ENCODE data around the gene ANXA3. TPM values are rescaled to one million over a fixed set of nuclear protein-coding genes. Genes with fewer than 3 reads are reported as not detected.
"Not testable (repeated sequence)": the region's sequence is repeated elsewhere in the genome, so short reads cannot be mapped to it uniquely, and the experiment has no call there.

The ANXA3 gene
- total RNA-seq, 1 donor from 2014 or later, result 60.6 TPM

DNA sequence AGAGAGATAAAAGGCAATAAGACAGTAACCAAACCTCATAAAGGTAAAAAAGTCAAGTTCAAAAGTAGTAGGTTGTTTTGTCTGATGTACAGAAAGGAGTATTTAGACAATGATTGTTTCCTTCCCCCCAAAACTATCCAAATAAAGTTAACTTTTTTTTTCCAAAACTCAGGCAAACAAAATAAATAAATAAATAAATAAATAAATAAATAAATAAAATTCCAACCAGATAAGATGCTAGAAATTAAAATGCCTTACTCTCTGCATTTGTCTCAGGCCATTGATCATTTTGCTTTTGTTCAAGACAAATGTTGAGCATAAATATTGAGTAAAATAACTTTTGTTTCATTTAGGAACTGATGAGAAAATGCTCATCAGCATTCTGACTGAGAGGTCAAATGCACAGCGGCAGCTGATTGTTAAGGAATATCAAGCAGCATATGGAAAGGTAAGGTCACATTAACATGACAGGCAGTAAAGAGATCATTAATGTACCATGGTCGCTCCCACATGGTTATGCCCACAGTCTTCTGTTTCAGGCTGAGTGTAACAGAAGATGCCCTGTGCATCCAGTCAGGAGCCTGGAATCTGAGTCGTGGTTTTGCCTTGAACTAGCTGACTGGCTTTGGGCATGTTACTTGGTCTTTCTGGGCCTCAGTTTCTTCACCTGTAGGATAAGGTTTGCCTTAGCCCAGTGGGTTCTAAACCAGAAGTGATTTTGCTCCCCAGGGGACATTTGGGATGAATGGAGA, 27.3 kb downstream of the ANXA3 start:
- DNase-seq, result no peak

DNA sequence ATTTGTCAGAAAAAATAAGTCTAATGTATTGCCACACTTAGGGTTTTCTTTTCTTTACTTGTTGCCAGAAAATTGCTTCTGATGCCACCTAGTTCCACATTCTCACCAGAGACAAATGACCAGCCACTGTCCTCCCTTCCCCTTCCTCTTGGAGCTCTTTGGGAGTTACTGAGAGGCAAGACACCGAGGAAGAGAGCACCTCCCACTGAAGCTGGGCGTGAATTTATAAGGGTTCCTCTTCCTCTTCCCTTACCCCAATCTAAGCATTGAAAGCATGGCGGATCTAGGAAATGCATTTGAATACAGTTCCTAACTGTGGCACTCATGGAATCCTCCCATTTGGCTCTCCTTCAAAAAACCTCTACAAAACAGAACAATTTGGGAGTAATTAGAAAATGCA, 30.0 kb downstream of the ANXA3 start:
- no peak for DNase-seq

DNA sequence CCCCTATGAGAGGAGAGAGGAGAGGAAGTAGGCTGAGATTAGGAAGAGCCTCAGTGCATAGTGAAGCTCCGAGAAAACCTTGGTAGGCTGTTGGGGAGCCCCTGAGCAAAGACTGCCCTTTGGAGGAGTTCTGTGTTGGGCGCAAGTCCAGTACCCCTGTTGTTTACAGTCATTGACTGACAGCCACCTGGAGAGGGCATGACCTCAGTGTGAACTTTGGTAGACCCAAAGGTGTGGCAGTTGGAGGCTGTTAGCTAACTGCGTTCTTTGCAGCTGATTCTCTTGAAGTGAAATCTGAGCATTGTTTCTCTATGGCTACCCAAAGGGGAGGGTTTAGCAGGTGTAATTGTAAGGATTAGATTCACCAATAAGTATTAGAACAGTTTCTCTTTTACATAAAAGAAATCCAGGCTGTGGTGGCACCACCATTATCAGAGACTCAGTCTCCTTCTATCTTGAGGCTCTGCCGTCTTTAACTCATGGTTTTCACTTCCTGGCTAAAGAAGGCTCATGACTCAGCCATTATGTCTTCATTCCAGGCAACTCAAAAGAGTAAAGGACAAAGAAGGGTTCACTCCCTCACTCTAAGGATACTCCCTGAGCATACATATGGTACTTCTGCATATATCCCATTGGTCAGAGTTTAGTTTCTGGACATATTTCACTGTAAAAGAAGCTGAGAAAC, 33.4 kb downstream of the ANXA3 start:
- DNase-seq, result peak; percentile 30

DNA sequence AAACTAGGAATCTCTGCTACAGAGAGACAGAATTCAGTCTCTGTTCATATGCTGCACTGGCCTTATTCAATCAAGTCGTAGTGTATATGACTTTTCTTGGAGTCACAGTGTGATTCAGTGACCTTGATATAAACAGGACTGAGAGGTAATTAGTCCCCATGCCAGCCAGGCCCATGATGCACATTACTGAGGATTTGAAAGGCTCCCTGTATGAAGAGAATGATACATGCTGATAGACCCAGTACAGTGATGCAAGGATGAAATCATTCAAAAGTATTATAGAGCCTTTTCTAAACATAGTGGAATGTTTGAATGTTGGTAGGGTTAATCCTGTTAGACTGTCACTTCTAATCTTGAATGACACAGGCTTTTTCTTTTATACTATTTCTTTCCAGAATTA, 34.1 kb downstream of the ANXA3 start:
- no peak for DNase-seq

DNA sequence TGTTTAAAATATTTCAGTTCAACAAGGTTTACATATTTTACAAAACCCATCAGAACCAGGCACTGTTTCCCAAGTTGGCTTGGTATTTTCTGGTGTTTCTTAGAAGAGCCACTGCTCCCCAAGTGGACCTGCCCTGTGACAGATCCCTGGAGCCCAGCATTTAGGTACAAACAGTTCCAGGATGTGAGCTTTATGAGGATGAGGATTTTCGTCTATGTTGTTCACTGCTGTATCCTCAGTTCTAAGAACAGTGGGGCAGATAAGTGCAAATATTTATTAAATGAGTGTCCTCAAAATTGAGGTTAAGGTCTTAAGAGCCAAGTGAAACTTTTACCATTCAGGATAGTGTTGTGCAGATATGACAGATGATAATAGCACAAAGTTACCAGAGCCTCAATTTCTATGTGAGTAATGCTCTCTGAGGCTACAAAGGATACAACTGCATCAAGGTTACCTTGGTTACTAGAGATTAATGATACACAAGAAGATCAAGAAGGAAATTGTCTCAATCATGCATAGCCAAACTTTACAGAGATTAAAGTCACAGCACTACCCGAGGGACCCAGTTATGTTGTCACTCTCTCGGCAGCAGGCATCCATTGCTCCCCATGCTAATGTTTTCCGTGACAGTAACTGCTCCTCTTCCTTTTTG, 37.5 kb downstream of the ANXA3 start:
- DNase-seq, result peak; percentile 25

DNA sequence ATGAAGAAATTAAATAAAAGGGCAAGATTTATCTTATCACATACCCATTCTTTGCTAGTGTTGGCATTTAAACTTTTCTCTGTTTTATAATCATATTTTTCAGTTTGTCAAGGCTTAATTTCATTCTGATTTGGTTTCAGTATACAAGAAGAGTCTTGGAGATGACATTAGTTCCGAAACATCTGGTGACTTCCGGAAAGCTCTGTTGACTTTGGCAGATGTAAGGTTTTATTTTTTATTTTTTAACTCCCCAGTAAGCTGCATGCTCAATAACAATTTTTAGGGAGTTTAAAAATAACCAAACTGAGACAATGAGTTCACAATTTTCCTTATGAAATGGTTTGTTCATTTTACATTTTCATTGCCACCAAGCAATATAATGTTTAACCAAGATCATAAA, 39.8 kb downstream of the ANXA3 start:
- DNase-seq, result peak; percentile 41

DNA sequence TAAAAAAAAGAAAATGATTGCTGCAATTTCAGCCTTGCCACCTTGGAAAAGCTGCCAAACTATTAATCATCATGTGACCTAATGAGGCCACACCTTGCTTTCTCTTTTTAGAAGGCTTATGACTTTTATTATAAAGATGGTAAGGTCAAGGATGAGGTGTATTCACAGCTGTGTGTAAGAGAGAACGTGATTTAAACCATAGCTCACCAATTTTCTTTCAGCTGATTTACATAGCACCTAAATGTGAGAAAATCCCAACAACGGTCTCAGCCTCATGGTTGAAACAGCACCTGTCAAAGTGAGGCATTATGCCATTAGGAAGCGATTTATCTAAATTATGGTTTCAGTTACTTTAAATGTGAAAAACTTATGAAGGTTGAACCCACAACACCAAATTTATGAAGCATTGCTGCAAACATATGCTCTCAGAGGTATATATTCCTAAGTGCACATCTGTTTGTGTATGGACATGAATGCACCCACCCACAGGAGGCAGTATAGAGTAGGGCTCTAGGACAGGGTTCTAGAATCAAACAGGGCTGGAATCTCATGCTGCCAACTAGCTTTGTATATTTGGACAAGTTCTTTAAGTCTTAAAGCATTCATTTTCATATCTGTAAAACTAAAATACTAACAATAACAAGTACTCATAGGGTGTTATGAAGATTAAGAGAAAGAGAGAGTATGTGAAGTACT, 40.7 kb downstream of the ANXA3 start:
- peak; percentile 22 for DNase-seq

DNA sequence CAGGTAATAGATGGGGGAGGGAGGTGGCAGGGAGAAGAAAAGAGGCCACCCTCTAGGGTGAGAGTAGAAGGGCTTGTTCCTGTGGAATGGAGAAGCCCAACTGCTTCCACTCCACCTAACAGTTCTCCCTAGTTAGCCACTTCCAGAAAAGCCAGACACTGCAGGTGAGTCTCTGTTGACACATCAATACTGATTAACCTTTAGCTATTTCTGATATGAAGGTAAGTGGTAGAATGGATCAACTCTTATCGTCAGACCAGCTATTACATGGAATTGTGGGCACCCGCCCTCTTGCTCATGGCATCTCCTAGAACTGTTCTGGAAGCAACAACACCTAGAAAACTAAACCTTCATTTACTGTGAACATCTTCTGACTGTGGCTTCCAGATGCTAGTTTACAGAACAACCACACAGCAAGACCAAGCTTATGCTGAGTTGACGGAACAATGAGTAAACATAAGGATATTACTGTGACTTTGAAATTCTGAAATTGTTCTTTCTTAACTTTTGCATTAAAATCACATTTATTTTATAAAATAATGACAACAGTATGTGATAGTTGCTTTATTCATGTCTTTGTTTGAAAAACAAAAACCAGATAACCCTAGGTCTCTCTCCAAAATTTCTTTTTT, 44.7 kb downstream of the ANXA3 start:
- DNase-seq, result no peak

DNA sequence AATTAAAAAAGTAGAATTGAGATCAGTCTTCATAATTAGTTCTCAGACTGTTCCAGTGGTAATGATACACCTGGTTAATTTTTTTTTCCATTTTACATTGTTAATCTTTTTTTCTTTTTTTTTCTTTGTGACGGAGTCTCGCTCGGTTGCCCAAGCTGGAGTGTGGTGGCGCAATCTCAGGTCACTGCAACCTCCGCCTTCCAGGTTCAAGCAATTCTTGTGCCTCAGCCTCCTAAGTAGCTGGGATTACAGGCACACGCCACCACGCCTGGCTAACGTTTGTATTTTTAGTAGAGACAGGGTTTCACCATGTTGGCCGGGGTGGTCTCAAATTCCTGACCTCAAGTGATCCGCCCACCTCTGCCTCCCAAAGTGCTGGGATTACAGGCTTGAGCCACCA, 46.9 kb downstream of the ANXA3 start:
- not testable (repeated sequence) for DNase-seq

DNA sequence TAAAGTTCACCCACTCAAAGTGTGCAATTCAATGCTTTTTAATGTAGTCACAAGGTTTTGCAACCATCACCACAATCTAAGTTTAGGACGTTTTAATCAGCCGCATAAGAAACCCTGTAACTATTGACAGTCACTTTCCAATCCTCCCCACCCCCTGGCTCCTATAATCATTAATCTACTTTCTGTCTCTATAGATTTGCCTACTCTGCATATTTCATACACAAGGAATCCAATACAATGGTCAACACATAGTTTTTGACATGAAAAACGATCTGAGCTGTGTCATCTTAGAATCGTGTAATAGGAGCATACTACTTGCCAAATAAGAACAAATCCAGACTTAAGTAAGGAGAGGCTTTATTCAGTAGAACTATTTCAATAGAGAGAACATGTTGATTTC, 47.6 kb downstream of the ANXA3 start:
- no peak for DNase-seq

DNA sequence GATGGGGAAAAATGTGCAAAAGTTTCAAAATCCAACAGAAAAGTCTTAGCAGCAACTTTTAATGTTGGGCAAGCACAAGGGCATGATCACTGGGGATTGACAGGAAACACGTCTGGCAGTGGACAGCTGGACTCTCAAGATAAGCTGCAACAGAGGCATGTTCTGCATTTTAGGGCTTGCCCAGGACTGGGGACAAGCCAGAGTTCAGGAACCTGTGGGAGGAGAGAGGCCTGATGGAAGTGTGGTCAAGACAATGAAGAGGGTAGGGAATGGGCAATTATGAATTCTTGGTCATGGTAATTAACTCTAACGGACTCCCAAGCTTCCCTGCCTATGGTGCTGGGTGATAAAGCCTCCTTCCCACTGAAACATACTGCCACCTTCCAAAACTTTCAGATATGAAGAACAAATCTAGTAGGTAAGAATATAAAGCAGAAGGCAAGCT, 48.4 kb downstream of the ANXA3 start:
- peak; percentile 71 for DNase-seq

DNA sequence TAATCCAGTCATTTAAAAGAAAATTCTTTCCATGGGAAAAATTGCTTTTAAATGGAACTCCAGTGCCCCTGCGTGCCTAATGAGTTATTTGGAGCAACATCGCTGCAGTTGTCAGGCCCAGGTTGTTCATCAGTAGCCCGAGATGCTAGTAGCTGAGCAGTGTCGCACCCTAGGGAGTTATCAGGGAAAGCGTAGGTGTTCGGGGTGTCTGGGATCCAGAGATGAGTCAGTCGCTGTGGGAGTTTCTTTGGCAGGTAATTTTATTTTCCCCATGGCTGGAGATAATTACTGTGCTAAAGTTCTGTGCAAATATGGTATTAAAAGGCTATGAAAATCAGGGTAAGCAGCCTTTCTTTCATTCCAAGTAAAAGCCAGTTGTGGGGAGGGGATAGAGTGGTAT, 49.4 kb downstream of the ANXA3 start:
- DNase-seq, result no peak

DNA sequence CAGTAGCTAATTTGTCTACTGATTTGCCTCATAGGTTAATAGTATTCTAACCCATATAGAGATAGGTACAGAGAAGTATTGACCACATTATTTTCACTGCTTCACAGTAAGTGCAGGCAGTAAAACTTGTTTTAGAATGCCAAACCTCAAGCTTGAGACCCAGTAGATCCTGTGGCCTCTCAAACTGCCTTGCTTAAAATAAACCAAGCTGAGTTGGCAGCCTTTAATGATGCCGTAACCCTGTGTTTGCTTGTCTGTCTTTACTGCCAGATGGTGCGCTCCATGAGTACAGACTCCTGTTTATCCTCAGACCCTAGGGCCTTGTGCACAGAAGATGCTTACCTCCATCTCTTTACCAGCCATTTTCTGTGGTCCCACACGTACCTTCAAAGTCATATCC, 50.8 kb downstream of the ANXA3 start:
- no peak for DNase-seq

DNA sequence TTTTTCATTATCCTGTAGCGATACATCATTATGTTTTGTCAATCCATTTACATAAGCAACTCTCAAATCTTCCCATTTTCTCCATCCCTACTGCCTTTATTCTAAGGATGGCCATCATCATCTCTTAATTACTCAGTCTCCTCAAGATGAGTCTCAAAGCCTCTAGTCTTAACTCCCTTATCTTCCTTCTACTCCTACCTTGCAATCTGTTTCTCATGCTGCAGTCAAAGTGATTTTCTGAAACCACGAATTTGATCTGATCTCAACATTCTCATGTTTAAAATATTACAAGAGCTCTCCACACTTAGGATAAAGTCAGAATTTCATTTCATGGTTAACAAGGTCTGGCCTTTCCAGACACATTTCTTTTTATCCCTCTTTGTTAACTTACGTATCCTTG, 51.8 kb downstream of the ANXA3 start:
- DNase-seq, result no peak

DNA sequence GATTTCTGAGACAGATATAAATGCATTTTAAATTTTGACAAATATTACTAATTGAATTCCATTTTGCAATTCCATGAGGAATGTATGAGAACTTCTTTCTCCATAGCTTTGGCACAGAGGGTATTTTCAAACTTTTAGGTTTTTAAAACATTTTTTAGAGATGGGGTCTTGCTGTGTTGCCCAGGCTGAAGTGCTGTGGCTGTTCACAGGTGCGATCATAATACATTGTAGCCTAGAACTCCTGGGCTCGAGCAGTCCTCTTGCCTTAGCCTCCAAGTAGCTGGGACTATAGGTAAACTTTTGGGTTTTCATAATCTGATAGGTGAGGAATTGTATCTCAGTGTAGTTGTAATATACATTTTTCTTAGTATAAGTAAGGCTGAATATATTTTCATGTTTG, 53.4 kb downstream of the ANXA3 start:
- no peak for DNase-seq

DNA sequence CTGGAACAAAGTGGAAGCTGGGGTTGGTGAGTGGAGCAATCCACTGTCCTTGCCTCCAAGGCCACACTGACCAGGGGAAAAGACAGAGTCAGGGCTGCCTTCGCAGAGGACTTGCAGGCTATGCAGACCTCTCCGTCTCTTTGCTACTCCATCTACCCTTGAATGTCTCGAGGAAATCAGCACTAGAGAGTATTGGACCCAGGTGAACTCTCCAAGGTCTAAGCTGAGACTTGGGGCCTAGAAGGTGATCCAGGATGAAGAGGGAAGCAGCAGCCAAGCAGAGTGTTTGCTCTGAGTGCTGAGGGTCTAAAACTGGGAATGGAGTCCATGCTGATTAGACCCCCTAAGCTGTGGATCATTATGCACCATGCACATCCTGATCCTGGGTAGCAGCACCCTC, 54.5 kb downstream of the ANXA3 start:
- DNase-seq, result no peak

DNA sequence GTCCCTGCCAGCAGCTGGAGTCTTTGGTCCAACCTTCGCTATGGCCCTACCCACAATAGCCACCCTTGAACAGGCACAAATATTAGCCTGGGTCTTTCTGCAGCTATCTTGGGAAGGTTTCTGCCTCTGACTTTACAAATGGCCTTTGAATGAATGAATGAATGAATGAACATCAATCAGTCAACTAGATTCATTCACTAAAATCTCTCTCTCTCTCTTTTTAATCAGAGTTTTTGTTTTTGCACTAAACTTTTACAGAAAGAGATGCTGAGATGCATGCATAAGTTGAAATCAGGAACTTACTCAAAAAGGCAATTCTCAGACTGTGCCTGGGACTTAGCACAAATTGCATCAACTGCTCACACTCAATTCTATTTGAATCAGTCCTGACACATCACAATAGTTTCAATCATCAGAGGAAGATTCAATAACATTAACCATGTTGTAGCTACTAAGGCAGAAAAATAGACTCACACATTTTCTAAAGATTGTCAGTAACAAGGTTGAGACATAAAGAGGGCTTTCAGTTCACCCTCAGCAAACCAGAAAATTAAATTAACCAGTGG, 55.0 kb downstream of the ANXA3 start:
- no peak for DNase-seq

DNA sequence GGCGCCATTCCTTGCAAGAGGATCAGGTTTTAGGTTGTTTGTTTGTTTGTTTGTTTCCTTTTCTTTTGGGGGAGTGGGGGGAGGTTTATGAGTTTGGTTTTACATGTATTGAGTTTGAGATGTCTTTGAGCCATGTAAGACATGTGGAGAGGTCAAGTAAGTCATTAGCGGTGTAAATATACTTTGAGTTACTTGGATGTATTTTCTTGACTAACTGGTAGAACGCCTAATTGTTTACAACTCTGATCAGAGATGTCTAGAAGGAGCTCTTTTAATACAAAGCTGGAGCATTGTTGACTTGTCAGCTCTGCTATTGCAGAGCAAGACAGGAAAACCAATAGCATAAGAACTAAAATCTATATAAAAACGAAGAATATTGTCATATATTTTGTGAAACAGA, 57.1 kb downstream of the ANXA3 start:
- DNase-seq, result no peak

DNA sequence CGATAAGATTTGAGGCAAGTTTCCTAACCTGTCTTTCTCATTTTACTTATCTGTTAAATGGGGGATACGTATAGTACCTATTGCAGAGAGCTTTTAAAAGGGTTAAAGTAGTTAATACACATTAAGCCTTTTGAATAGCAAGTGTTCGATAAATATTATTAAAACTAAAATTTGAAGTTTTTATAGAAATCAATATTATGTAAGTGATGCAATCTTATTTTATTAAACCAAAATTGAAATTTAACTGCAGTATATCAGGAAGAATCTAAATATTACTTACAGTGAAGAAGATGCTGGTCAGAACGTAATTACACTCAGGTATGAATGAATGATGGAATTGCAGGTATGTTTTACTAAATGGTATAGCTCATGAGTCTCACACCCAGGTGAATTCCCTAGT, 58.0 kb downstream of the ANXA3 start:
- DNase-seq, result no peak

DNA sequence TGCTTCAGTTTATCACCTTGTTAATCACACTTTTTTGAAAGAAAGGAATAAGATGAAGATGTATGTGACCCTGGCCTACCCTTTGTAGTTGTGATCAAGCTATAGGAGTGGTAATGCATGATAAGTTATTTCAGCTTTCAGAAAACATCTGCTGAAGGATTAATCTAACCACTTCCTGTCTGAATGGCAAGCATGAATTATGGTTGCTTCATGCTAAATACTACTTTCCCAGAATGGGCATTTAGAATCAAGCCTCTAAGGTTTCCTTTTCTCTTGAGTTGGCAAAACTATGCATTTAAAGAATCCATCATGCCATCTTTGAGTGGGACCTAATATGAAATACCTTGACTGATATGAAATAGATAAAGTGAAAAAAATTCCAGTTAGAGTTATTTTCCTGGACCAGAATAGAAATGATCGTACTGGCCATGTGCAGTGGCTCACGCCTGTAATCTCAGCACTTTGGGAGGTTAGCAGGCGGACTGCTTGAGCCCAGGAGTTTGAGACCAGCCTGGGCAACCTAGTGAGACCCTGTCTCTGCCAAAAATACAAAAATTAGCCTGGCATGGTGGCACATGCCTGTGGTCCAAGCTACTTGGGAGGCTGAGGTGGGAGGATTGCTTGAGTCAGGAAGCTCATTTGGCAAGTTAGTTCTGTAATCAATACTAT, 59.1 kb downstream of the ANXA3 start:
- DNase-seq, result no peak

DNA sequence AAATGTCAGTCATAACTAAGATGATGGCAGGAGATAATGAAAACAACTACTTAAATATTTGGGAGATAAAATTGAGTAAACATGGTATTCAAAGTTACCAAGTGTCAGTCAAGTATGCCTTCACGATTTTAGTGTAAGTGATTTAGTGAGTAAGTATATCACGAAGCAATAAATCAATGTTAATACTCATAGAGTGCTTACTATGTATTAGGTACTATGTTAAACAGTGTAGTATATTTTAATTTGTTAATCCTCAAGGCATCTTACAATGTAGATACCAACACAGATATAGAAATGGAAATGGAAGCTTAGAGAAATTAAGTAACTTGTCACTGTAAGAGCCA, 59.6 kb downstream of the ANXA3 start:
- DNase-seq, result no peak

Data from dermis blood vessel endothelial cell (primary cell).